ENCODE measurements around the gene OPHN1. TPM values are rescaled to one million over a fixed set of nuclear protein-coding genes. Genes with fewer than 3 reads are reported as not detected.
A peak's percentile ranks its signal among the peaks of the same experiment; 100 is the strongest.

The OPHN1 gene
- total RNA-seq, 1 donor from 2014 or later = 10.7 TPM

DNA sequence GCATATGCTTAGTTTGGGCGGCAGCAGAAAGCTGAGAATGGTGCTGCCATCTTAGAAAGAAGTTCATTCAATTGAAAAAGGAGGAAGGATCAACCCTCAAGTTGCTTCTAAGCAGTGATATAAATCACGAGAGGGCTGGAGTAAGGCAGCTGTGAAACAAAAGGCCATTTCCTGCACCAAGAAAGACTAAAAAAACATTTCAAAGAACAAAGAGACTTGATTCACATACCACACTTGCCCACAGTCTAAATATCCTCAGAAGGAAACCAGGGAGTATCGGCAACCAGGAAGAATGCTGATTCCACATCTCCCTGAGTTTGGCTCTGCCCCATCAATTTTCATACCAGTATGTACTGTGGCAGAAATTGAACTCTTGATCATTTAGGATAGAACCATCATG lies 240.1 kb downstream of the OPHN1 start:
- no peaks in the 10 kb centered on the region for H3K27me3 ChIP-seq (ENCODE audit: low read depth)
- intact Hi-C loops (cut with DNase I) = no loop called here
- no peak overlapping the region for H3K4me3 ChIP-seq
- H3K9me3 ChIP-seq = no peaks in the 10 kb centered on the region
- peaks cover 15% of the 10 kb centered on the region for H3K36me3 ChIP-seq
- no peak for DNase-seq
- no peaks in the 10 kb centered on the region for H3K4me1 ChIP-seq
- ATAC-seq = no peak
- no peak overlapping the region for H3K27ac ChIP-seq
- TF ChIP-seq, protein P1, sequence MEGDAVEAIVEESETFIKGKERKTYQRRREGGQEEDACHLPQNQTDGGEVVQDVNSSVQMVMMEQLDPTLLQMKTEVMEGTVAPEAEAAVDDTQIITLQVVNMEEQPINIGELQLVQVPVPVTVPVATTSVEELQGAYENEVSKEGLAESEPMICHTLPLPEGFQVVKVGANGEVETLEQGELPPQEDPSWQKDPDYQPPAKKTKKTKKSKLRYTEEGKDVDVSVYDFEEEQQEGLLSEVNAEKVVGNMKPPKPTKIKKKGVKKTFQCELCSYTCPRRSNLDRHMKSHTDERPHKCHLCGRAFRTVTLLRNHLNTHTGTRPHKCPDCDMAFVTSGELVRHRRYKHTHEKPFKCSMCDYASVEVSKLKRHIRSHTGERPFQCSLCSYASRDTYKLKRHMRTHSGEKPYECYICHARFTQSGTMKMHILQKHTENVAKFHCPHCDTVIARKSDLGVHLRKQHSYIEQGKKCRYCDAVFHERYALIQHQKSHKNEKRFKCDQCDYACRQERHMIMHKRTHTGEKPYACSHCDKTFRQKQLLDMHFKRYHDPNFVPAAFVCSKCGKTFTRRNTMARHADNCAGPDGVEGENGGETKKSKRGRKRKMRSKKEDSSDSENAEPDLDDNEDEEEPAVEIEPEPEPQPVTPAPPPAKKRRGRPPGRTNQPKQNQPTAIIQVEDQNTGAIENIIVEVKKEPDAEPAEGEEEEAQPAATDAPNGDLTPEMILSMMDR (IDR thresholded peaks at IDR 0.05) = no peak

DNA sequence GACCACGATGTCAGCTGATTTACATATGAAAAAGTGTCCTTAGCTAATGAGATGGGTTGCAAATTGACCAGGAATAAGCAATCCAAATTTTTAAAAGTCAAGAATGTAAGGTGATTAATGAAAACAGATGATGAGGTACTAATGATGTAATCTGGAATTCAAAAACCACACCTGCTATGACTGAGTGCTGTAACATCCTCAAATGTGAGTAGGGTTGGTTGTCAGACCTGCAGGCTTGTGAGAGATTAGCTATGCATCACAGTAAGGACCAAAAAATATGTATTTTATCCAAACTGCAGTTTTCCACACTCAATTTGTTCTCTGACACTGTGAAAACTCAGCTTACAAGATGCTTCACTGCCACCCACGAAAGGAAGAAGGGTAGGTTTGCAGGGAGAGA lies 242.5 kb downstream of the OPHN1 start:
- Histone ChIP-seq H3K27me3 (ENCODE audit: low read depth) (no peaks in the 10 kb centered on the region), H3K36me3 (peaks cover 7% of the 10 kb centered on the region), H3K9me3 (no peaks in the 10 kb centered on the region), H3K4me1 (no peaks in the 10 kb centered on the region), H3K27ac (no peak overlapping the region), H3K4me3 (no peak overlapping the region)
- TF ChIP-seq, protein P1 (IDR thresholded peaks at IDR 0.05) = no peak
- DNase-seq (no peak), ATAC-seq (no peak)
- intact Hi-C loops (cut with DNase I) = no loop called here

DNA sequence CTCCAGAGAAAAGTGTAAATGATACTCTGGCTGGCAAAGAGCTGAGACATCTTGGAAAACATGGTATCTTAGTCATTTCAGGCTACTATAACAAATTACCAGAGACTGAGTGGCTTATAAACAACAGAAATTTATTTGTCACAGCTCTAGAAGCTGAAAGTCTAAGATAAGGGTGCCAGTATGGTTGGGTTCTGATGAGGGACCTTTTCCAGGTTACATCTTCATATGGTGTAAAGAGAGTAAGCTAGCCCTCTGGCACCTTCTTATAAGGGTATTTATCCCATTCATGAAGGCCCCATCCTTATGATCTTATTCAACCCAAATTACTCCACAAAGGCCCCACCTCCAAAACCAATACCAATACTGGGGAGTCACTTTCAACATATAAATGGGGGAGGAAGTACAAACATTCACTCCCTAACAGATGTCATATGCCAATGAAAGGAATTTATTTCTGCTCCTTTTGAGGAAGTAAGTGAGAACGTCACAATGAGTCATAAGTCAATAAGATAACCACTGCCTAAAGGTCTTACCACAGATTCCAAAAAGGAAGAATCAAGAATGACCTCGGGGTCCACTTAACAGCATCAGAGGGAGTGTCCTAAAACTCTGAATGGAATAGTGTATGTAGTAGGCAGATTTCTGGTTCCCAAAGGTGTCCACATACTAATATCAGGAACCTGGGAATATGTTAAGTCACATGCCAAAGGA lies 246.6 kb downstream of the OPHN1 start:
- H3K4me3 ChIP-seq = no peak overlapping the region
- H3K4me1 ChIP-seq = no peaks in the 10 kb centered on the region
- H3K27me3 ChIP-seq (ENCODE audit: low read depth) = no peaks in the 10 kb centered on the region
- no peaks in the 10 kb centered on the region for H3K9me3 ChIP-seq
- H3K36me3 ChIP-seq = no peaks in the 10 kb centered on the region
- intact Hi-C loops (cut with DNase I) = no loop called here
- ATAC-seq (peak; percentile 37 to 57), DNase-seq (no peak)
- TF ChIP-seq, protein P1 (IDR thresholded peaks at IDR 0.05) = no peak
- no peak overlapping the region for H3K27ac ChIP-seq

DNA sequence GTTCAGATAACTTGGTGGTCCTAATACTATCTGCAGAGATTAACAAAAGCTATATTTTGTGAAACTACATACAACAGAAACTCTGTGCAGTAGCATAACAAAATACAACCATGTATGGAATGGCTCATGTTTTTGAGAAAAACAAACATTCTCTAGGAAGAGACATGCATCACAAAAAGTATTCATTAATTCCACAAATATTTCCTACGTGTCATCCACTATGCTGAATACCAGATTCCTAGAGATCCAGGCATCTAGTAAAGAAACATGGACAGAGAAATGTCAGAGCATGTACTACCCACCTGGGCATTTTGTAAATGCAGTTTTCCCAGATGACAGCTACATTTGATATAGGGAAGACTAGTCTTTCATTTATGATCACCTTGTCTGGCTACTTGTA lies 248.1 kb downstream of the OPHN1 start:
- no peaks in the 10 kb centered on the region for H3K36me3 ChIP-seq
- ATAC-seq = no peak
- H3K27ac ChIP-seq = no peak overlapping the region
- H3K9me3 ChIP-seq = no peaks in the 10 kb centered on the region
- H3K4me3 ChIP-seq = no peak overlapping the region
- H3K27me3 ChIP-seq (ENCODE audit: low read depth) = no peaks in the 10 kb centered on the region
- TF ChIP-seq, protein P1 (IDR thresholded peaks at IDR 0.05) = no peak
- DNase-seq = no peak
- H3K4me1 ChIP-seq = no peaks in the 10 kb centered on the region
- intact Hi-C loops (cut with DNase I) = no loop called here

DNA sequence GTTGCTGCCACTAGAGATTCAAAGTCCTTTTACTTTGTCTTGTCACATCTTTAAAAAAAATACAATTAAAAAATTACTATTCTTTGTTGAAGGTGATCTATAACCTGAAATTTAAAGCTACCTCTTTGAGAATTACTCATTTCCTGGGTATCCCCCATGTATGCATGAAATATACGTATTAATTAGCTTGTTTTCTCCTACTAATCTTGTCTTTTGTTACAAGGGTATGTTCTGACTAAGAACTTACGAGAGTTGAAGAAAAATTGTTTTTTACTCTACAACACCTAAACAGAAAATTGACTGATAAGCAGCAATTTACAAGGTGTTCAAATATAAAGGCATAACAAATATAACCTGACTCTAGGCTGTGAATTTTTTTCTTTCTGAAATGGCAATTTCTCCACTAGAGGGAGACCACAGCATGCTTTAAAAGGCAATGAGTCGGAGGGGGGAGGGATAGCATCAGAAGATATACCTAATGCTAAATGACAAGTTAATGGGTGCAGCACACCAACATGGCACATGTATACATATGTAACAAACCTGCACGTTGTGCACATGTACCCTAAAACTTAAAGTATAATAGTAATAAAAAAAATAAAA lies 249.6 kb downstream of the OPHN1 start:
- Histone ChIP-seq H3K27ac (no peak overlapping the region), H3K9me3 (no peaks in the 10 kb centered on the region), H3K27me3 (ENCODE audit: low read depth) (no peaks in the 10 kb centered on the region), H3K36me3 (no peaks in the 10 kb centered on the region), H3K4me1 (no peaks in the 10 kb centered on the region), H3K4me3 (no peak overlapping the region)
- ATAC-seq (no peak), DNase-seq (no peak)
- TF ChIP-seq, protein P1 (IDR thresholded peaks at IDR 0.05) = peak; percentile 28
- intact Hi-C loops (cut with DNase I) = no loop called here

Measured in lower lobe of right lung (tissue), 2 donors.